GM19452 (cell line): Measurements from ENCODE around the gene TUBB4A.
"Not testable (repeated sequence)": the region's sequence is repeated elsewhere in the genome, so short reads cannot be mapped to it uniquely, and the experiment has no call there.

Experiments used
- ATAC-seq: cut with Tn5 transposase; IDR thresholded peaks from one replicate; pipeline ENCODE4 v1.9.1; 2021; ENCODE audit not compliant: unreplicated experiment

The TUBB4A gene

GRCh38 chr19:6527893-6528543, 25.9 kb upstream of the TUBB4A start:
- ATAC-seq: peak; percentile 50

GRCh38 chr19:6524311-6524710, 22.2 kb upstream of the TUBB4A start:
- no peak for ATAC-seq

DNA sequence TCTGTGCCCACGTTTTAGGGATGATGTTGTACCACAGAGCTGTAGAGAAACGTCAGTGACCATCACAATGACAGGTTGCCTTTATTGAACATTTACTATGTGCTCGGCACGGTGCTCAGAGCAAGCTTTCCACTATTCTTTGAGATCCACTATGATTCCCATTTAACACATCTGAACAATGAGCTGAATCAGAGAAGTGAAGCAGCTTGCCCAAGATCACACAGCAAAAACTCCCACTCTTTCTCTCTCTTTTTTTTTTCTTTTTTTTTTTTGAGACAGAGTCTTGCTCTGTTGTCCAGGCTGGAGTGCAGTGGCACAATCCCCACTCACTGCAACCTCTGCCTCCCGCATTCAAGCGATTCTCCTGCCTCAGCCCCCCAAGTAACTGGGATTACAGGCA, 20.6 kb upstream of the TUBB4A start:
- no peak for ATAC-seq

- ATAC-seq: peak; percentile 43
Observed at GRCh38 chr19:6521718-6522646, 19.9 kb upstream of the TUBB4A start.

GRCh38 chr19:6519289-6519688, 17.2 kb upstream of the TUBB4A start:
- no peak for ATAC-seq

DNA sequence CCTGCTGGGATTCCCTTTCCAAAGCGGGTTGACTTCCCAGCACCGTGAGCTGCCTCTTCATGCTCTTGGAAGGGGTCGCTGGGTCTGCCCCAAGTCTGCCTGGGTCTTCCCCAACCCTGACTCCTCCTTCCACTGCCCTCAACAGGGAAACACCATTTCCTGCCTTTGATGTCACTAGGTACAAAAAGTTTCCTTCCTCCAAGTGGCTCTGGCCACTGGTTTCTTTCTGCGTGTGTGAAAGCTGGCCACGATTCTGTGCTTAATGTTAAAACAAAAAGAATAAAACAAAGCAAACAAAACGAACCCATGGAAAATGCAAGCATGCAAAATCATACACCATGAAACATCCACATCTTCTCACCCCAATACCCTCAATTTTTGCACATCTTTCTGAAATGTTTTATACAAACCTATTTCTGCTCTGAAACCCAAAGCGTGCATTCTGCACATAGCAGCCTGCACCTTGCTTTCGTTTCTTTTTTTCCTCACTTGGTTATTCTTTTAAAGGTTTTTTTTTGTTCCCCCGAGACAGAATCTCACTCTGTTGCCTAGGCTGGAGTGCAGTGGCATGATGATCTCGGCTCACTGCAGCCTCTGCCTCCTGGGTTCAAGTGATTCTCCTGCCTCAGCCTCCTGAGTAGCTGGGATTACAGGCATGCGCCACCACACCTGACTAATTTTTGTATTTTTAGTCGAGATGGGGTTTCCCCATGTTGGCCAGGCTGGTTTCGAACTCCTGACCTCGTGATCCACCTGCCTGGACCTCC, 16.2 kb upstream of the TUBB4A start:
- ATAC-seq: peak; percentile 30

DNA sequence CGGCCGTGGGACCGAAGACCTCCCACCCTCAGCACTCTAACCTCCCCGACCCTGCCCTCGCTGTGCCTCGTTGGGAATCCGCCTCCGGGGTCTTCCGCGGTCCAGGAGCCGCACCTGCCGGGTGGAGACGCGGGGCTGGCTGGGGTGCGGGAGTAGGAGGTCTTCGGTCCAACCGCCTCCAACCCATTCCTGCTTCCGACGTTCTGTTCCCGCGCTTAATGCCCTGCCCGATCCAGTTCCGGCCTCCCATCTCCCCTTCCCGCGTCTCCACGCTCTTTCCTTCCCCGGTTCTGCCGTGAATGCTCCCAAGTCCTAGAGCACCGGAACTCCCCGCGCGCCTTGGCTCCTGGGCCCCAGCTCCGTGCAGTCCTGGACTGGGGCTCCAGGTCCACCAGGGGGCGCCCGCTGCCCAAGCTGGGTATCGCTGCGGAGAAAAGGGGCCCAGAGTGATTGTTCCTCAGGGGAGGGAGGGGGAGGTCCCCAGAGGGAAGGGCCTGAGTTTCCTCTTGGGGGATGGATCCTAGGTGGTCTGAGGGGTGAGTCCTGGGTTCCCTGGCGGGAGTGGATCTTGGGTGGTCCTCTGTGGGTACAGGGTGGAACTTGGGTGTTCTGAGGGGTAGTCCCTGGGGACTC, 14.7 kb upstream of the TUBB4A start:
- peak; percentile 44 for ATAC-seq

DNA sequence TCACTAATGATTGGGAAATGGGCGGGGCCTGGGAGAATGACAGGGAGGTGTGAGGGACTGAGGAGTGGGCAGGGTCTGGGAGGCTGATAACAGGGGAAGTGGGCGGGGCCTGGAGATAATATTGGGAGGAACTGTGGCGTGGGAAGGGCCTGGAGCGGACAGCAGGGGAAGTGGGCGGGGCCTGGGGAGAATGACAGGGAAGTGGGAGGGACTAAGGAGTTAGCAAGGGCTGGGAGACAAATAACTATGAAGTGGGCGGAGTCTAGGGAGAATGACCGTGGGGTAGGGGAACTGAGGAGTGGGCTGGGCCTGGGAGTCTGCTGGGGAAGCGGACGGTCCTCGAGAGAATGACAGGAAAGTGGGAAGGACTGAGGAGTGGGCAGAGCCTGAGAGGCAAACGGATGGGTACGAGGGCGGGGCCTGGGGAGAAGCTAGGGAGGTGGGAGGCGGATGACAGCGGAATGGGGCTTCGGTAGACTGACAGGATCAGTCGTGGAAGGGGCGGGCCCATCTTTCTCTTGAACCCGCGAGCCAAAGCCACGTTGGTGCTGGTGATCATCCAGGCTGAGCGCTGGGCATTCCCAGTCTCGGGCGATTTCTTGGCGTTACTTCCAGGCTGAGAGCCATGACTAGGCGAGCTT, 14.0 kb upstream of the TUBB4A start:
- ATAC-seq: peak; percentile 39

DNA sequence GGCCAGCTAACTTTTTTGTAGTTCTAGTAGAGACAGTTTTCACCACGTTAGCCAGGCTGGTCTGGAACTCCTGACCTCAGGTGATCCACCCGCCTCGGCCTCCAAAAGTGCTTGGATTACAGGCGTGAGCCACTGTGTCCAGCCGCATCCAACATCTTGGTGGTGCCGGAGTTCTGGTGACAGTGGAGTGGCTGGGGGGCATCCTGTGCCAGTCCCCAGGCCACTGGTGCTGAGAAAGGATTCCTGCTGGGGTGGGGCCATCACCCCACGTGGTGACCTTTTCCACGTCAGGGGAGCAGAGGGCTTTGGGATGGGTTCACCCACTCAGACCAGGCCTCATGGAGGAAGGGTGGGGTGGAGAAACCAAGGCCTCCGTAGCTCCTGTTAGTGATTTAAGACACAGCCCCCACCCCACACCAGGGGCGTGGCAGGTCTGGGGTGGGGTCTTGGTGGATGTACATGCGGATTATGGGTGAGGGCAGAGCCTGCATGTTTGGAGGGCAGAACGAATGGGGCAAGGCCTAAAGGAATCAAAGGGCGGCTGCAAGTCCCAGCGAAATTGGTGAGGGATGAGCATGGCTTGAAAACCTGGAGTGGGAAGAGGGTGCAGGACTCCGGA, 12.9 kb upstream of the TUBB4A start:
- ATAC-seq: no peak

- ATAC-seq: no peak
Observed at GRCh38 chr19:6514089-6514488, 12.0 kb upstream of the TUBB4A start.

DNA sequence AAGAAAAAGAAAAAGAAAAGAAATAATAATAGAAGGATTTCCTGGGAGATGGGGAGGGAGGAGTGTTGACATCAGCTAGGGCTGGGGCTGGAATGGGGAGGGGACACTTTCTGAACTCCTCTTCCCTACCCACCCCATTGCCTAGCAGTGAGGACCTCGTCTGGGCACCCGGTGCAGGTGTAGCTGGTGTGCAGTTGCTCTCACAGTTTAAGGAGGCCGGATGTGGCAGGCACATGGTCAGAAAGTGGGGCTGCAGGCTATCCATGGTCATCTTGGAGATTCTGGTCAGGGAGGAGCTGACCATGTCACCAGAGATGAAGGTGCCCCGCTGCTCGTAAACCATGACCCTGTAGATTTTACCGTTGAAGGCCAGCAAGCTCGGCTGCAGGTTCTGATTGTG, 8.5 kb upstream of the TUBB4A start:
- no peak for ATAC-seq

DNA sequence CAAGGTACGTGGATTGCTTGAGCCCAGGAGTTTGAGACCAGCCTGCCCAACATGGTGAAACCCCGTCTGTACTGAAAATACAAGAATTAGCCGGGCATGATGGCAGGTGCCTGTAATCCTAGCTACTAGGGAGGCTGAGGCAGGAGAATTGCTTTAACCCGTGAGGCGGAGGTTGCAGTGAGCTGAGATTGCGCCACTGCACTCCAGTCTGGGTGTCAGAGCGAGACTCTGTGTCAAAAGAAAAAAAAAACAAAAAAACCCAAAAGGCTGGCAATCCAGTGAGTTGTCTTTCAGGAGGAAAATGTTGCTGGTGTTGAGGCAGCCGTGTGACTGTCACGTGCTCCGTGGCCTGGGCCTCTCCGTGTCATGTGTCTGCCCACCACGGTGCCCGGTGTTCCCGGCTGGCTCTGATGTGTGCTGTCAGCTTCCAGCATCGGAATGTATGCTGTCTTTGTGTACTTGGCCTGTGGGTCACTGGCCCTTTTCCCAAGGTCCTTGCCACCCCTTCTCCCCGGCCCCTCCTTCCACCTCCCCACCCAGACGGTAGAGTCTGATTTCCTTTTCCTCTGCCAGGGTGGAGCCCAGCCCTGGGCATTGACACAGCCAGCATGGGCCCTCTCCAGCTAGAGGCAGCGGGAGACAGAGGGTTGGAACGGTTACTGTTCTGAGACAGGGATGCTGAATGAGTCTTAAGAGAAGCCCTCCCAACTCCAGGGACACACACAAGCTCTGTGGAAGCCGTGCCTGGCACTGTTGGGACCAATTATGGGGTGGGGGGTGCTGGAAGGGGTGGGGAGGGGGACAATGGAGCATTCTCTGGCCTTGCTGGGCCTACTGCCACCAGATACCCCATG, 7.2 kb upstream of the TUBB4A start:
- ATAC-seq: no peak

GRCh38 chr19:6508028-6508771, 6.1 kb upstream of the TUBB4A start:
- not testable (repeated sequence) for ATAC-seq

DNA sequence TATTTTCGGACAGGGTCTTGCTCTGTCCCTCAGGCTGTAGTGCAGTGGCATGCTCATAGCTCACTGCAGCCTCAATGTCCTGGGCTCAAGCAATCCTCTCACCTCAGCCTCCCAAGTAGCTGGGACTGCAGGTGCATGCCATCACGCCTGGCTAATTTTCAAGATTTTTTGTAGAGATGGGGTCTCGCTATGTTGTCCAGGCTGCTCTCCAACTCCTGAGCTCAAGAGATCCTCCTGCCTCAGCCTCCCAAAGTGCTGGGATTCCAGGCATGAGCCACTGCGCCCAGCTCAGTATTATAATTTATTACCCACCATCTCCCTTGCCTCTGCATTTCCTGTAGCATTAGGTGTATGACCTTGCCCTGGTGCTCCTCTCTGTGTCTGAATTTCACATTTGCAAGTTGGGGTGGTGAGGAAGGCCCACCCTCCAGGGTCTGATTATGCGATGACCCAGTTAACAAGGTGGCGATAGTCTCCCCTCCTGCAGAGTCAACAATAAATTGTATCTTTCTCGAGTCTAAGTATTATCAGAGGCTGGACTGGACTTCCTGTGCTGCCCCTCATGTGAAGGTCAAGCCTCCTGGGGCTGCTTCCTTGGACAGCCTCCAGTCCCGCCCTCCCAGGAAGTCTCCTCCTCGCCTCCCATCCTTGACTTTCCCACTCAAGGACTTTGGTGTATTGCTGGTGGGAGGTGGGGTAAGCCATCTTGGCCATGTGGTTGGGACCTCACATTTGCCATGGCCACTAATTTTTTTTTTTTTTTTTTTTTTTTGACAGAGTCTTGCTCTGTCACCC, 1.5 kb upstream of the TUBB4A start:
- ATAC-seq: no peak

GRCh38 chr19:6500837-6501739, 1.0 kb downstream of the TUBB4A start:
- ATAC-seq: no peak

DNA sequence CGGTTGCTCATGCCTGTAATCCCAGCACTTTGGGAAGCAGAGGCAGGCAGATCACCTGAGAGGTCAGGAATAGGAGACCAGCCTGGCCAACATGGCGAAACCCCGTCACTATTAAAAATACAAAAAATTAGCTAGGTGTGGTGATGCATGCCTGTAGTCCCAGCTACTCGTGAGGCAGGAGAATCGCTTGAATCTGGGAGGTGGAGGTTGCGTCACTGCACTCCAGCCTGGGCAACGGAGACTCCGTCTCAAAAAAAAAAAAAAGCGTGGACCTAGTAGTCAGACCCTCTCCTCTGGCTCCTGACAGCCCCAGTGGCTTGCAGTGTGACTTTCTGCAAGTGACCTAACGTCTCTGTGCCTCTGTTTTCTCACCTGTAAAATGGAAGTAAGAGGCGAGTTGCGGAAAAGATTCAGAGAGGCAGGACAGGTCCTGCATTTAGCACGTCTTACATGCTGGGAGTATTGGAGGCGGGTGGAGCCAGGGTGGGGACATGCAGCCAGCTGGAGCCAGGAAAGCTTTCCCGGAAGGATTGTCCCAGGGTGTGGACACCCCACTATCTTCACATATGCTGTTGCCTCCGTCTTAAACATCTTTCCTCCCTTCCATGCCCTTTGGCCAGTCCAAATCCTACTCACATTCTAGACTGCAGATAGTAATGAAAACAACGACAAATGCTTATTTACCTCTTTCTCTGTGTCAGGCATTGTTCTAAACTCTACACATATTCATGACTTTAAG, 2.9 kb downstream of the TUBB4A start:
- ATAC-seq: no peak
